Esophagus muscularis mucosa (tissue), 4 donors: ENCODE data around the gene SUSD6. TPM values are rescaled to one million over a fixed set of nuclear protein-coding genes. Genes with fewer than 3 reads are reported as not detected.

Source experiments
- DNase-seq: peaks from one replicate; pipeline ENCODE4 v3.0.0-alpha.2; 2017; ENCODE audit errors: extremely low spot score
- H3K27ac ChIP-seq, 4 donors: fragments of 200-600 bp; sonication (generic); replicated peaks in 1 of 4; 1 replicate in 3 of 4; 2 replicates in 1 of 4; pipeline ENCODE4 v1.5.1; 2016 to 2019; ENCODE audit warnings: mild to moderate bottlenecking in 1 of 4
- H3K27me3 ChIP-seq, 4 donors: fragments of 200-600 bp; sonication (generic); one replicate each; pipeline versions ENCODE4 v1.5.1 to v1.6.0; 2016 to 2019
- H3K36me3 ChIP-seq, 4 donors: fragments of 200-600 bp; sonication (generic); one replicate each; pipeline ENCODE4 v1.5.1; 2016 to 2019
- H3K4me1 ChIP-seq, 4 donors: fragments of 200-600 bp; sonication (generic); one replicate each; pipeline ENCODE4 v1.5.1; 2016 to 2019
- H3K4me3 ChIP-seq, 4 donors: fragments of 200-600 bp; sonication (generic); 1 replicate in 2 of 4; 2 replicates in 2 of 4; pipeline ENCODE4 v1.5.1; 2016 to 2019; ENCODE audit warnings: mild to moderate bottlenecking in 4 of 4, moderate library complexity in 1 of 4
- H3K9me3 ChIP-seq, 4 donors: fragments of 200-600 bp; sonication (generic); 1 replicate in 3 of 4; 2 replicates in 1 of 4; pipeline ENCODE4 v1.5.1; 2016 to 2019
- EP300 ChIP-seq: sonication (generic); formaldehyde crosslinking; IDR thresholded peaks from one replicate; pipeline ENCODE4 v1.6.1; 2017; ENCODE audit warnings: antibody characterized with exemption
- POLR2A ChIP-seq: fragments of 450-650 bp; IDR thresholded peaks from one replicate; pipeline ENCODE4 v1.6.1; 2017; ENCODE audit warnings: antibody characterized with exemption, moderate library complexity, mild to moderate bottlenecking, low read depth
- POLR2AphosphoS5 ChIP-seq, 2 donors: sonication (generic); formaldehyde crosslinking; IDR thresholded peaks; one replicate each; pipeline ENCODE4 v1.6.1; 2017; ENCODE audit warnings: antibody characterized with exemption in 2 of 2
- WGBS: methylation state at CpG from one replicate; pipeline ENCODE4 v1.1.5; 2018; 5-methylcytosine and 5-hydroxymethylcytosine counted together
- intact Hi-C: fragments of 100-400 bp; cut with DNase I; formaldehyde crosslinking; loops from one replicate; pipeline ENCODE4 v1.15.1; 2023
- total RNA-seq, 4 donors: library from RNA; depleted of rRNA; stranded (reverse); fragments of >200 nt; gene quantifications; one replicate each; pipeline versions ENCODE4 v1.1.0 to v1.2.1, GENCODE V29; 2016
- TF ChIP-seq, protein P1 (sequence below), 3 experiments: fragments of 200-600 bp in 2 of 3; fragments of 450-650 bp in 1 of 3; sonication (generic) in 2 of 3; IDR thresholded peaks; one replicate each; pipeline ENCODE4 v1.5.1; 2017 to 2019; ENCODE audit warnings: antibody characterized with exemption in 3 of 3, mild to moderate bottlenecking in 2 of 3, moderate library complexity in 1 of 3

Gene SUSD6
- total RNA-seq, 4 donors from 2014 or later: 21.2 to 89.5 (median 43.5) TPM

DNA sequence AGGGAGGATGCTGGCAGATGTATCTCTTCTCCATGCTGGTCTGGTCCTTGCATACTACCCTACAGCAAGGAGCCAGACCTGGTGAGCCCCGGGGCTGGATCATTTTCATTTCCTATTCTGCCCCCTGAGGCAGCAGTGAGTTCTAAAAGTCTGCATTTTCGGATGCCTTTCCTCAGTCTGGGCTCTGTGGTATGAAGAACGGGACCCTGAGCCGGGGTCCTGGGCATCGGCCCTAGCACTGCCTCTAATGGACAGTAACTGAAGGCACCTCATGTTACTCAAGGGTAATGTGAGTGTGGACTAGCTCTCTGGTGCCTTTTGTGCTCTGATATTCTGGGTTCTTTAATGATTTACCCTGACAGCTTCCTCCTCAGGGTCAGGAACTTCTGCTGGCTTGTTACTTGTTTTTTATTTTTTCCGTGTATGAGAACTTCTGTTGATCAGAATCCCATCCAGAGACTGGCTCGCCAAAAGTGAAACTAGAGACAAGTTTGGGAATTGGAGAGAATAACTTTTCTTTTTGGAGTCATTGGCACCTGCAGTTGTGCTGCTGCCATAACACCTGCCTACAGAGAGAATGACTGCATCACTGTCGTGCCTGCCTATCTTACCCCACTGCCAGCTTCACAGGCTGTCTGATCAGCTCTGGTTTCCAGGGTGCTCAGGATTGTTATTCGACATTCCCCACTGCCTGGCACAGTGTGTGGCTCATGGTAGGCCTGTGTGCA lies 62.3 kb downstream of the SUSD6 start:
- H3K4me1 ChIP-seq: peaks cover 66 to 94% (median 86%) of the 10 kb centered on the region in 4 donors
- WGBS: 56% methylated on average over 9 of the region's 9 CpGs
- no peaks in the 10 kb centered on the region for H3K27me3 ChIP-seq
- no peaks in the 10 kb centered on the region for H3K9me3 ChIP-seq
- intact Hi-C loops: no loop called here
- H3K4me3 ChIP-seq: peak overlapping the region in 2 of 4 donors; percentile 8 to 18
- DNase-seq: no peak
- no peaks in the 10 kb centered on the region for H3K36me3 ChIP-seq
- TF ChIP-seq EP300 (no peak), POLR2A (no peak)
- TF ChIP-seq, protein P1, sequence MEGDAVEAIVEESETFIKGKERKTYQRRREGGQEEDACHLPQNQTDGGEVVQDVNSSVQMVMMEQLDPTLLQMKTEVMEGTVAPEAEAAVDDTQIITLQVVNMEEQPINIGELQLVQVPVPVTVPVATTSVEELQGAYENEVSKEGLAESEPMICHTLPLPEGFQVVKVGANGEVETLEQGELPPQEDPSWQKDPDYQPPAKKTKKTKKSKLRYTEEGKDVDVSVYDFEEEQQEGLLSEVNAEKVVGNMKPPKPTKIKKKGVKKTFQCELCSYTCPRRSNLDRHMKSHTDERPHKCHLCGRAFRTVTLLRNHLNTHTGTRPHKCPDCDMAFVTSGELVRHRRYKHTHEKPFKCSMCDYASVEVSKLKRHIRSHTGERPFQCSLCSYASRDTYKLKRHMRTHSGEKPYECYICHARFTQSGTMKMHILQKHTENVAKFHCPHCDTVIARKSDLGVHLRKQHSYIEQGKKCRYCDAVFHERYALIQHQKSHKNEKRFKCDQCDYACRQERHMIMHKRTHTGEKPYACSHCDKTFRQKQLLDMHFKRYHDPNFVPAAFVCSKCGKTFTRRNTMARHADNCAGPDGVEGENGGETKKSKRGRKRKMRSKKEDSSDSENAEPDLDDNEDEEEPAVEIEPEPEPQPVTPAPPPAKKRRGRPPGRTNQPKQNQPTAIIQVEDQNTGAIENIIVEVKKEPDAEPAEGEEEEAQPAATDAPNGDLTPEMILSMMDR (IDR thresholded peaks at IDR 0.05): no peak
- peak overlapping the region; percentile 28 to 73 (median 55) for H3K27ac ChIP-seq

DNA sequence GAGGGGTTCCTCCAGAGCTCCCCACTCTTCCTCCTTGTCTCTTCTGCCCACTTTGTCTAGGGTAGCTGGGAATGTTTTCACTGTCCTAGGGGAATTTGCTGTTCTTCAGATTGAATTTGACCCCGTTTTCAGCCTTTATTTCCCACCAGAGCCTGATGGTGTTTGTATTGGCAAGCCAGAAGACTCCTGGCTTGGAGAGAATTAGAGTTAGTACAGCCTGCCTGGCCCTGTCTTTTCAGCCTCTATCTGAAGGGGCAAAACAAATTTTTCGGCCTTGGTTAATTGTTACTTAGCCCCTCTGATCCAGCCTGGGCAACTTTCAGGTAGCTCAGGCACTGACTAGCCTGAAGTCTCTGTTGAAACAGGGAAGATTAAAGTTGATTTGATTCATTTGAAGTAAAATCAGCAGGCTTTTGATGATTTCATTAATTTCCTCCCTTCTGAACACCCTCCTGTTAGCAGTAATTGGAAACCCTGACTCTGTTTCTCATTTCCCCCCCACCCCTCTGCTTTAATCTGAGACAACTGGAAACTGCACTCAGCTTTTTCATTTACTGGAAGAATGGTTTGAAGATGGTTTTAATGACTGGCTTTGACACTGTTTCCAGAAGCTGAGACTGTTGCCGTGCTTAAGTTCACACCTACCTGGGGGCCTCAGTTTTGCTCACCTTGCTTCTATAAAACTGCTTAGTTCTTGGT lies 63.3 kb downstream of the SUSD6 start:
- no peaks in the 10 kb centered on the region for H3K9me3 ChIP-seq
- peak overlapping the region; percentile 28 to 73 (median 55) for H3K27ac ChIP-seq
- intact Hi-C loops: no loop called here
- no peaks in the 10 kb centered on the region for H3K27me3 ChIP-seq
- peaks cover 59 to 90% (median 86%) of the 10 kb centered on the region in 4 donors for H3K4me1 ChIP-seq
- no peak for DNase-seq
- TF ChIP-seq POLR2A (no peak), POLR2AphosphoS5 (IDR thresholded peaks at IDR 0.05) (no peak), EP300 (no peak)
- TF ChIP-seq, protein P1 (IDR thresholded peaks at IDR 0.05): no peak
- peak overlapping the region in 1 of 4 donors; percentile 8 for H3K4me3 ChIP-seq
- whole genome bisulfite sequencing: 62% methylated on average over 3 of the region's 3 CpGs
- H3K36me3 ChIP-seq: no peaks in the 10 kb centered on the region

DNA sequence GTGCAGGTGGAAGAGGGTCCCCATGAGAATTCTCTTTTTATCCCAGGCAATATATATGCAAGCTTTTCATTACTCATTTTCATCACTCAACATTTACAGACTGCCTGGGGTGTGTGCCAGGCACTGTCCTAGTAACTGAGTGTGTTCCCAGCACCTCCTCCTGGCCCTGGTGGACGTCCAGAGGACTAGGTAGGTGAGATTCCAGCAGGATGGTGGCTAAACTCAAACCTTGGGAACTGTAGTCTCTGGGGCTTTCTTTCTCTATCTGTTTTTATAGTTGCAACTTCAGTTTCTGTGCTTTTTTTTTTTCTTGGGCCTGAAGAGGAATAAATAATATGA lies 63.8 kb downstream of the SUSD6 start:
- no peak for DNase-seq
- Histone ChIP-seq H3K27me3 (no peaks in the 10 kb centered on the region), H3K36me3 (no peaks in the 10 kb centered on the region), H3K9me3 (no peaks in the 10 kb centered on the region), H3K4me3 (no peak overlapping the region), H3K27ac (peak overlapping the region; percentile 28 to 73 (median 55)), H3K4me1 (peaks cover 57 to 90% (median 86%) of the 10 kb centered on the region in 4 donors)
- TF ChIP-seq, protein P1 (IDR thresholded peaks at IDR 0.05): no peak
- intact Hi-C loops: no loop called here
- WGBS: 44% methylated on average over 1 of the region's 1 CpG

DNA sequence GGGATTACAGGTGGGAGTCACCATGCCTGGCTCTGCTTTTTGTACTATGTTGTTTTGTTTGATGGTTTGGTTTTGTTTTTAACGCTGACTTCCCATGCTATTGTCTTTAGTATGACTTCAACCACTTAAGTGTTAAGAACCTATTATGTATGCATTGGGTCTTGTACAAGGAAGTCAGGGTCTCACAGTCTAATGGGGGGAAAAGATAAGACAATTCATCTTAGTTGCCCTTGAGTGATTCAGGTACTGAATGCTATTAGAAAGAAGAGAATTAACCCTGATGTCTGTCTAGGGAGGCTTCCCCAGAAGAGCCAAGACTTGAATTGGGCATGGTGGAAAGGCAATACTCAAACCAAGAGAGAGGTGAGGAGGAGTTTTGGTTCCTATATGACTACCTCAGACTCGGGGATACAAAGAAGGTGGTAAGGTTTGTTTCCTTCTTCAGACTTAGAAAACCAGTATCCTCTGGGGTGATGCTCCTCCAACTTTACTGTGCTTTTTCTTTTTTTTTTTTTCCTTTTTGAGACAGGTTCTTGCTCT lies 64.6 kb downstream of the SUSD6 start:
- Histone ChIP-seq H3K4me1 (peaks cover 55 to 90% (median 86%) of the 10 kb centered on the region in 4 donors), H3K36me3 (no peaks in the 10 kb centered on the region), H3K9me3 (no peaks in the 10 kb centered on the region), H3K4me3 (no peak overlapping the region), H3K27ac (peak overlapping the region in 1 of 4 donors; percentile 73), H3K27me3 (no peaks in the 10 kb centered on the region)
- intact Hi-C loops: no loop called here
- TF ChIP-seq POLR2A (no peak), EP300 (no peak), POLR2AphosphoS5 (IDR thresholded peaks at IDR 0.05) (no peak)
- TF ChIP-seq, protein P1 (IDR thresholded peaks at IDR 0.05): no peak
- DNase-seq: no peak
- 90% methylated on average over 2 of the region's 2 CpGs for WGBS
